ENCODE results near the gene SCGB1A1. TPM values are rescaled to one million over a fixed set of nuclear protein-coding genes. Genes with fewer than 3 reads are reported as not detected.
"Not testable (repeated sequence)": the region's sequence is repeated elsewhere in the genome, so short reads cannot be mapped to it uniquely, and the experiment has no call there.

SCGB1A1 gene
- total RNA-seq, 1 donor from 2014 or later = not detected

DNA sequence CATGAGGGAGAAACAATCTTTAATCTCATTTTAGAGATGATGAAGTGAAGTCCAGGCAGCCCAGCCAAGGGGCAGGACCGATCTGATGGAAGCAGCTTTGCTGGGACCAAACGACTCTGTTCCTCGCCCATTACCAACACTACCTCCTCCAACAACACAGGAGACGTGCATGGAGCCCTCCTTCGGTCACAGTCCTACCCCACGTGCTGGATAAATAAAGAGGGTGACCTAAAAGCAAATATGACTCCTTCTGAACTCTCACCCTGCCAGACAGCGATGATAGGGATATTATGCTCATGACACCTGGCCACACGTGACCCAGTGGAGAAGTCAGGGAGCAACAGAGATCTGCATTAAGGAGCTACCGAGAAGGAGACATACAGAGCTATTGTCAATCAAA, 26.0 kb downstream of the SCGB1A1 start:
- peak overlapping the region; percentile 35 to 42 for H3K4me3 ChIP-seq
- intact Hi-C loops (cut with DNase I) = loop anchor here (5.0 kb wide), 1 partner anchor 97 kb away; no protein-coding TSS in a partner anchor
- TF ChIP-seq POLR2A (IDR thresholded peaks at IDR 0.05) = no peak
- peak in 1 of 2 donors; percentile 19 for TF ChIP-seq POLR2AphosphoS5 (IDR thresholded peaks at IDR 0.05; ENCODE audit: insufficient read depth in 1 of 2, low read depth in 1 of 2)
- no peaks in the 10 kb centered on the region for H3K36me3 ChIP-seq
- peak overlapping the region; percentile 93 for H3K27ac ChIP-seq
- H3K27me3 ChIP-seq = no peaks in the 10 kb centered on the region
- no peaks in the 10 kb centered on the region for H3K9me3 ChIP-seq
- H3K4me1 ChIP-seq = peaks cover 50% of the 10 kb centered on the region
- DNase-seq (ENCODE audit: extremely low spot score in 2 of 2) = no peak

DNA sequence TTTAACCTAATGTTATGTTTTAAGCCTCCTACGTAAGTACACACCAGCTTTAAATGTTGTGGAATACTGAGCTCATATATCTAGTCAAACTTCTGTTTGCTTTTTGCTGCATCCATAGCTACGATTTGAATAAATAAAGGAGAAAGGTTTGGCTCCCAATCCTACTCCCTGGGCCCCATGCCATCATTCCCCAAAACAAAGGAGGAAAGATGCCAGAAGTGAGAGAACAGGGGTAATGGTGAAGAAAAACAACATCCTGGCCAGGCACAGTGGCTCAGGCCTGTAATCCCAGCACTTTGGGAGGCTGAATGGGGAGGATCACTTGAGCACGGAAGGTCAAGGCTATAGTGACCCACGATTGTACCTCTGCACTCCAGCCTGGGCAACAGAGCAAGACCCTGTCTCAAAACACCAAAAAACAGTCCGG, 26.5 kb downstream of the SCGB1A1 start:
- Histone ChIP-seq H3K9me3 (no peaks in the 10 kb centered on the region), H3K27ac (peak overlapping the region; percentile 93), H3K27me3 (no peaks in the 10 kb centered on the region), H3K4me1 (peaks cover 46% of the 10 kb centered on the region), H3K36me3 (no peaks in the 10 kb centered on the region), H3K4me3 (no peak overlapping the region)
- intact Hi-C loops (cut with DNase I) = loop anchor here (5.0 kb wide), 1 partner anchor 97 kb away; no protein-coding TSS in a partner anchor
- TF ChIP-seq POLR2AphosphoS5 (IDR thresholded peaks at IDR 0.05; ENCODE audit: insufficient read depth in 1 of 2, low read depth in 1 of 2) = peak in 1 of 2 donors; percentile 37
- TF ChIP-seq, protein P1, sequence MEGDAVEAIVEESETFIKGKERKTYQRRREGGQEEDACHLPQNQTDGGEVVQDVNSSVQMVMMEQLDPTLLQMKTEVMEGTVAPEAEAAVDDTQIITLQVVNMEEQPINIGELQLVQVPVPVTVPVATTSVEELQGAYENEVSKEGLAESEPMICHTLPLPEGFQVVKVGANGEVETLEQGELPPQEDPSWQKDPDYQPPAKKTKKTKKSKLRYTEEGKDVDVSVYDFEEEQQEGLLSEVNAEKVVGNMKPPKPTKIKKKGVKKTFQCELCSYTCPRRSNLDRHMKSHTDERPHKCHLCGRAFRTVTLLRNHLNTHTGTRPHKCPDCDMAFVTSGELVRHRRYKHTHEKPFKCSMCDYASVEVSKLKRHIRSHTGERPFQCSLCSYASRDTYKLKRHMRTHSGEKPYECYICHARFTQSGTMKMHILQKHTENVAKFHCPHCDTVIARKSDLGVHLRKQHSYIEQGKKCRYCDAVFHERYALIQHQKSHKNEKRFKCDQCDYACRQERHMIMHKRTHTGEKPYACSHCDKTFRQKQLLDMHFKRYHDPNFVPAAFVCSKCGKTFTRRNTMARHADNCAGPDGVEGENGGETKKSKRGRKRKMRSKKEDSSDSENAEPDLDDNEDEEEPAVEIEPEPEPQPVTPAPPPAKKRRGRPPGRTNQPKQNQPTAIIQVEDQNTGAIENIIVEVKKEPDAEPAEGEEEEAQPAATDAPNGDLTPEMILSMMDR (IDR thresholded peaks at IDR 0.05) = no peak
- TF ChIP-seq POLR2A (IDR thresholded peaks at IDR 0.05) = no peak
- no peak for DNase-seq (ENCODE audit: extremely low spot score in 2 of 2)

DNA sequence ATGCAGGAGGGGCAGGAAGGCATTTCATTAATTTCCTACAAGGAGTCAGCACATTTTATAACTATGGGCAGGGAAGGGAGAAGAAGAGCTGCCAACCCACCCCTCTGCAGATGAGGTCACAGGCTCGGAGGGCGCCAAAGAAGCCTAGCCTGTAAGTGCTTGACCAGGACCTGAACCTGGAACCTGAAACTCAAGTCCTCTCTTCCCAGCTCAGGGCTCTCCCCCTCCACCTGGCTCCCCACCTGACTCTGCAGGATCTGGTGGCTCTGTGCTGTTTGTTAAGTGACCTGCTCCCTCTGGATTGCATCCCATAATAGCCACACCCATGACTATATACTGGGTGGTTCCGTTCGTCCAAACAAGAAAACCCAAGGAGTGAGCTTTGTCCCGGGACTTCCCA, 27.3 kb downstream of the SCGB1A1 start:
- peaks cover 40% of the 10 kb centered on the region for H3K4me1 ChIP-seq
- H3K9me3 ChIP-seq = no peaks in the 10 kb centered on the region
- intact Hi-C loops (cut with DNase I) = loop anchor here (5.0 kb wide), 1 partner anchor 96 kb away; no protein-coding TSS in a partner anchor
- no peaks in the 10 kb centered on the region for H3K27me3 ChIP-seq
- no peak for TF ChIP-seq POLR2AphosphoS5 (IDR thresholded peaks at IDR 0.05; ENCODE audit: insufficient read depth in 1 of 2, low read depth in 1 of 2)
- TF ChIP-seq, protein P1 (IDR thresholded peaks at IDR 0.05) = no peak
- no peak for TF ChIP-seq POLR2A (IDR thresholded peaks at IDR 0.05)
- no peaks in the 10 kb centered on the region for H3K36me3 ChIP-seq
- no peak overlapping the region for H3K4me3 ChIP-seq
- DNase-seq (ENCODE audit: extremely low spot score in 2 of 2) = no peak
- H3K27ac ChIP-seq = peak overlapping the region; percentile 93

DNA sequence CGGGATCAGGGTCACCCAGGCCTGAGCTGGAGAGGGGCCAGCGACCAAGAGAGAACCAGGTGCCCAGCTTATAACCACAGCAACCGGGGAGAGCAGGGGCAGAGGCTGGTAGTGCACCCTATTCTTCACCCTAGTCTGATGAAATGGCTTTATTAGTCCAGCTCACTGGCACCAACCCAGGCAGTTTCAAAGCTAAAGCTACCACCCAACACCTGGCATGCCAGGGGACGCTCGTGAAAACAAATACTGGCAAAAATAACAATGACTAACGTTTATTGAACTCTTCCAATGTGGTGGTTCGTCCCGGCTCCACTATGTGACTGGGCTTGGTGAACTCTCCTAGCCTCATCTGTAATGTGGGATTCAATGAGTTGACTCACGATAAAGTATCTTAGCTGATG, 30.6 kb downstream of the SCGB1A1 start:
- no peak overlapping the region for H3K27ac ChIP-seq
- H3K9me3 ChIP-seq = no peaks in the 10 kb centered on the region
- no peaks in the 10 kb centered on the region for H3K36me3 ChIP-seq
- peaks cover 23% of the 10 kb centered on the region for H3K4me1 ChIP-seq
- DNase-seq (ENCODE audit: extremely low spot score in 2 of 2) = no peak
- no peak overlapping the region for H3K4me3 ChIP-seq
- TF ChIP-seq POLR2A (IDR thresholded peaks at IDR 0.05) = no peak
- TF ChIP-seq, protein P1 (IDR thresholded peaks at IDR 0.05) = no peak
- no peak for TF ChIP-seq POLR2AphosphoS5 (IDR thresholded peaks at IDR 0.05; ENCODE audit: insufficient read depth in 1 of 2, low read depth in 1 of 2)
- intact Hi-C loops (cut with DNase I) = loop anchor here (5.0 kb wide), 1 partner anchor 93 kb away; no protein-coding TSS in a partner anchor
- no peaks in the 10 kb centered on the region for H3K27me3 ChIP-seq

DNA sequence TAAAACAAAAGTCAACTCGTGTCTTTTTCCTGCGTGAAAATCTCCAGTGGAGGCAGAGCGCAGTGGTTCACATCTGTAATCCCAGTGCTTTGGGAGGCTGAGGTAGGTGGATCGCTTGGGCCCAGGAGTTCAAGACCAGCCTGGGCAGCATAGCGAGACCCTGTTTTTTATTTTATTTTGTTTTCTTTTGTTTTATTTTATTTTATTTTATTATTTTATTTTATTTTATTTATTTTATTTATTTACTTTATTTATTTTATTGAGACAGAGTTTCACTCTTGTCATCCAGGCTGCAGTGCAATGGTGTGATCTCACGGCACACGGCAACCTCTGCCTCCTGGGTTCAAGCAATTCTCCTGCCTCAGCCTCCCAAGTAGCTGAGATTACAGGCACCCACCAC, 31.1 kb downstream of the SCGB1A1 start:
- DNase-seq (ENCODE audit: extremely low spot score in 2 of 2); H3K27ac ChIP-seq: not testable (repeated sequence)
- intact Hi-C loops (cut with DNase I) = loop anchor here (5.0 kb wide), 1 partner anchor 92 kb away; no protein-coding TSS in a partner anchor

GRCh38 chr11:62450543-62451240, 31.9 kb downstream of the SCGB1A1 start:
- TF ChIP-seq POLR2AphosphoS5 (IDR thresholded peaks at IDR 0.05; ENCODE audit: insufficient read depth in 1 of 2, low read depth in 1 of 2) (no peak), POLR2A (IDR thresholded peaks at IDR 0.05) (no peak)
- TF ChIP-seq, protein P1 (IDR thresholded peaks at IDR 0.05) = no peak

More for the DNA sequence above, 31.1 kb downstream of the SCGB1A1 start:
- H3K27me3 ChIP-seq, H3K36me3 ChIP-seq, H3K9me3 ChIP-seq, H3K4me3 ChIP-seq: not testable (repeated sequence)
- H3K4me1 ChIP-seq = peaks cover 18% of the 10 kb centered on the region

More at GRCh38 chr11:62450543-62451240, 31.9 kb downstream of the SCGB1A1 start:
- Histone ChIP-seq H3K4me3 (no peak overlapping the region), H3K9me3 (no peaks in the 10 kb centered on the region), H3K4me1 (peaks cover 11% of the 10 kb centered on the region), H3K27ac (no peak overlapping the region), H3K27me3 (no peaks in the 10 kb centered on the region), H3K36me3 (no peaks in the 10 kb centered on the region)
- no peak for DNase-seq (ENCODE audit: extremely low spot score in 2 of 2)
- intact Hi-C loops (cut with DNase I) = no loop called here

Data from vagina (tissue), 2 donors.